Heart left ventricle (tissue), 16 donors: Measurements from ENCODE around the gene SERTAD2. TPM values are rescaled to one million over a fixed set of nuclear protein-coding genes. Genes with fewer than 3 reads are reported as not detected.

Experiments used
- ATAC-seq, 4 donors: fragments of 200-7000 bp; cut with Tn5 transposase; one replicate each; pipeline ENCODE4 v1.9.1; 2020 to 2022; ENCODE audit warnings: moderate library complexity in 4 of 4, mild to moderate bottlenecking in 3 of 4, moderate number of reproducible peaks in 1 of 4
- DNase-seq, 5 donors: peaks; one replicate each; pipeline ENCODE4 v3.0.0-alpha.2; 2020
- H3K27ac ChIP-seq, 12 donors: fragments of 200-600 bp; sonication (generic) in 4 of 12; one replicate each; pipeline versions ENCODE4 v1.5.0 to v1.8.0; 2016 to 2022; ENCODE audit warnings: mild to moderate bottlenecking in 2 of 12
- H3K27me3 ChIP-seq, 9 donors: fragments of 200-600 bp; sonication (generic) in 2 of 9; one replicate each; pipeline versions ENCODE4 v1.5.1 to v1.8.0; 2016 to 2022; ENCODE audit warnings: mild to moderate bottlenecking in 3 of 9
- H3K36me3 ChIP-seq, 9 donors: fragments of 200-600 bp; sonication (generic) in 2 of 9; one replicate each; pipeline versions ENCODE4 v1.5.0 to v1.8.0; 2018 to 2022; ENCODE audit warnings: mild to moderate bottlenecking in 2 of 9
- H3K4me1 ChIP-seq, 12 donors: fragments of 200-600 bp; sonication (generic) in 4 of 12; one replicate each; pipeline versions ENCODE4 v1.5.0 to v1.8.0; 2016 to 2022; ENCODE audit warnings: mild to moderate bottlenecking in 3 of 12
- H3K4me3 ChIP-seq, 12 donors: fragments of 200-600 bp; sonication (generic) in 4 of 12; one replicate each; pipeline versions ENCODE4 v1.5.0 to v1.8.0; 2017 to 2022; ENCODE audit warnings: mild to moderate bottlenecking in 9 of 12, moderate library complexity in 4 of 12
- H3K9me3 ChIP-seq, 12 donors: fragments of 200-600 bp; sonication (generic) in 4 of 12; one replicate each; pipeline versions ENCODE4 v1.5.0 to v1.8.0; 2016 to 2022; ENCODE audit warnings: mild to moderate bottlenecking in 1 of 12
- POLR2A ChIP-seq, 2 donors: fragments of 450-650 bp; IDR thresholded peaks; one replicate each; pipeline ENCODE4 v1.6.1; 2017; ENCODE audit warnings: antibody characterized with exemption in 2 of 2, mild to moderate bottlenecking in 2 of 2, moderate library complexity in 2 of 2
- WGBS, 4 donors: extraction: QIAGEN DNeasy Blood & Tissue Kit in 2 of 4; methylation state at CpG; one replicate each; pipeline versions ENCODE4 v1.1.5 to v1.1.7; 2013 to 2018; 5-methylcytosine and 5-hydroxymethylcytosine counted together
- intact Hi-C, 10 donors: fragments of 100-400 bp; cut with DNase I; formaldehyde crosslinking; loops; one replicate each; pipeline versions ENCODE4 v1.11.1 to v1.14.2; 2022
- polyA plus RNA-seq, 2 donors: library from polyadenylated mRNA; stranded (reverse); fragments of 200-250 nt; gene quantifications; one replicate each; pipeline ENCODE4 v1.2.3, GENCODE V29; 2013
- total RNA-seq, 9 donors: library from RNA; depleted of rRNA in 2 of 9; stranded (reverse); fragments of >200 nt in 2 of 9; fragmentation: NEBNext Ultra II Directional in 3 of 9; extraction: Animal tissue kit (Norgen Biotek cat#: 25700) in 3 of 9; gene quantifications; one replicate each; pipeline versions ENCODE4 v1.1.0 to v1.2.4, GENCODE V29; 2016 to 2023
- TF ChIP-seq, protein P1 (sequence below), 12 donors: fragments of 200-600 bp; sonication (generic) in 4 of 12; IDR thresholded peaks; one replicate each; pipeline versions ENCODE4 v1.5.0 to v1.8.0; 2018 to 2022; ENCODE audit warnings: antibody characterized with exemption in 12 of 12, mild to moderate bottlenecking in 5 of 12
- donor health status: ischemic (EF 13 %, LVEDD 7.1; RV severe dilation, severe dysfunction).
- donor health status: healthy with polysubstance abuse.
- donor health status: DM: no; HTN: yes; CAD: no.
- donor health status: DM: no; HTN: no; CAD: no.
- donor health status: ischemic (EF 25% LVEDD 6.9; RV normal size, moderate dysfunction).
- donor health status: ischemic (EF 25% LVEDD 5.7; RV mildly dilated, moderate dysfunction).
- donor health status: healthy.
- donor health status: DM: yes; HTN: yes; CAD: no.
- donor health status: ischemic (EF 35%, LVEDD 5.7; RV mildly dilated, moderate dysfunction).
- donor health status: nonischemic (EF 11% LVEDD 7.7; RV severe dilation, severe dysfunction).
- donor health status: DM: yes; HTN: yes; CAD: no.
- donor health status: PGD.
- donor health status: ischemic (EF 29% LVEDD 5.4; RV normal size, mild dysfunction).
- donor health status: nonischemic (EF 23%, LVEDD 6.1; RV moderate dilation, normal function).

Gene SERTAD2
- total and polyA plus RNA-seq, 11 donors: 5.1 to 21.6 (median 15.5) TPM

DNA sequence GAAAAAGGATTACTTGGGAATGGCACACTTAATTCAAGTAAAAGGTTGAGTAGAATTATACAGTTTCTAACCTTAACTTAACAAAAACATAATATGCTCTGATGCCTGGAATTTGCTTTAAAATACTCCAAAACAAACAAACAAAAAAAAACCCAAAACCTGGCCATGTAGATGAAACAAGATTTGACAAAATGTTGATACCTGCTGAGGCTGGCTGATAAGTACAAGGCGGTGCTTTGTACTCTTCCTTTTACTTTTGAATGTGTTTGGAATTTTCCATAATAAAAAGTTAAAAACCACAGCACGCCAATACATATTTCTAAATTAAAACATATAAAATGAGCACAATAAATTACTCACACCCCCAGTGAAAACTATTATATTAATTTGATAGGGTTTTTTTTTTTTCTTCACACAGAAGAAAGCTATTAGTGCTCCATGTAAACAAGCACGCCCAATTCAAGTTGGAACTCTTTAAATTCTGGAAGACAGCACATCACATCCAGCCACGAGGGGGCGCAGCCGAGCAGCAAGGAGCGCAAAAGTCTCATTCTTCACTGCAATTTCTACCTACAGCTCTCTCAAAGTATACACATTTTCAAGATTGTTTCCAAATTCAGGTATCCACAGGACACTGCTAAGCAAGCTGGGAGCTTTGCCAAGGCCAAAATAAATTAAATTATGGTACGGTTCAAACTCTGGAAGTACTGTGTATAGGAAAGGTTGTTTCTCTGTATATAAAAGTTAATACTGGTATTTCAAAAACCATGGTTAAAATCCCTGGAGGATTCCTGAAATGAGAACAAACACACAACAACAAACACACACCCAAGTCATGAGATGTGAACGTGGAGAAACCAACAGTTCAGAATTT is 7.5 kb downstream of the SERTAD2 start:
- Histone ChIP-seq H3K9me3 (no peaks in the 10 kb centered on the region), H3K27me3 (no peaks in the 10 kb centered on the region), H3K4me3 (peak overlapping the region in 6 of 12 donors; percentile 3 to 61 (median 58)), H3K36me3 (peaks cover 0 to 3% (median 0%) of the 10 kb centered on the region in 9 donors), H3K27ac (peak overlapping the region in 8 of 12 donors; percentile 63 to 96 (median 92)), H3K4me1 (peaks cover 7 to 82% (median 64%) of the 10 kb centered on the region in 12 donors)
- WGBS, 4 donors: 11 to 14% (median 12%) methylated on average over 9 of the region's 9 CpGs
- TF ChIP-seq, protein P1, sequence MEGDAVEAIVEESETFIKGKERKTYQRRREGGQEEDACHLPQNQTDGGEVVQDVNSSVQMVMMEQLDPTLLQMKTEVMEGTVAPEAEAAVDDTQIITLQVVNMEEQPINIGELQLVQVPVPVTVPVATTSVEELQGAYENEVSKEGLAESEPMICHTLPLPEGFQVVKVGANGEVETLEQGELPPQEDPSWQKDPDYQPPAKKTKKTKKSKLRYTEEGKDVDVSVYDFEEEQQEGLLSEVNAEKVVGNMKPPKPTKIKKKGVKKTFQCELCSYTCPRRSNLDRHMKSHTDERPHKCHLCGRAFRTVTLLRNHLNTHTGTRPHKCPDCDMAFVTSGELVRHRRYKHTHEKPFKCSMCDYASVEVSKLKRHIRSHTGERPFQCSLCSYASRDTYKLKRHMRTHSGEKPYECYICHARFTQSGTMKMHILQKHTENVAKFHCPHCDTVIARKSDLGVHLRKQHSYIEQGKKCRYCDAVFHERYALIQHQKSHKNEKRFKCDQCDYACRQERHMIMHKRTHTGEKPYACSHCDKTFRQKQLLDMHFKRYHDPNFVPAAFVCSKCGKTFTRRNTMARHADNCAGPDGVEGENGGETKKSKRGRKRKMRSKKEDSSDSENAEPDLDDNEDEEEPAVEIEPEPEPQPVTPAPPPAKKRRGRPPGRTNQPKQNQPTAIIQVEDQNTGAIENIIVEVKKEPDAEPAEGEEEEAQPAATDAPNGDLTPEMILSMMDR (IDR thresholded peaks at IDR 0.05): peak; percentile 90 to 98 (median 96)
- TF ChIP-seq POLR2A (IDR thresholded peaks at IDR 0.05): no peak
- intact Hi-C loops: loop anchor here (1.0 to 10.0 kb wide), 12 partner anchors 39 to 221 kb away; partner anchors contain the start of gene AFTPH (in 3 of the 10)
- ATAC-seq: peak in 1 of 4 donors; percentile 14
- DNase-seq: peak; percentile 80 to 91 (median 86)

DNA sequence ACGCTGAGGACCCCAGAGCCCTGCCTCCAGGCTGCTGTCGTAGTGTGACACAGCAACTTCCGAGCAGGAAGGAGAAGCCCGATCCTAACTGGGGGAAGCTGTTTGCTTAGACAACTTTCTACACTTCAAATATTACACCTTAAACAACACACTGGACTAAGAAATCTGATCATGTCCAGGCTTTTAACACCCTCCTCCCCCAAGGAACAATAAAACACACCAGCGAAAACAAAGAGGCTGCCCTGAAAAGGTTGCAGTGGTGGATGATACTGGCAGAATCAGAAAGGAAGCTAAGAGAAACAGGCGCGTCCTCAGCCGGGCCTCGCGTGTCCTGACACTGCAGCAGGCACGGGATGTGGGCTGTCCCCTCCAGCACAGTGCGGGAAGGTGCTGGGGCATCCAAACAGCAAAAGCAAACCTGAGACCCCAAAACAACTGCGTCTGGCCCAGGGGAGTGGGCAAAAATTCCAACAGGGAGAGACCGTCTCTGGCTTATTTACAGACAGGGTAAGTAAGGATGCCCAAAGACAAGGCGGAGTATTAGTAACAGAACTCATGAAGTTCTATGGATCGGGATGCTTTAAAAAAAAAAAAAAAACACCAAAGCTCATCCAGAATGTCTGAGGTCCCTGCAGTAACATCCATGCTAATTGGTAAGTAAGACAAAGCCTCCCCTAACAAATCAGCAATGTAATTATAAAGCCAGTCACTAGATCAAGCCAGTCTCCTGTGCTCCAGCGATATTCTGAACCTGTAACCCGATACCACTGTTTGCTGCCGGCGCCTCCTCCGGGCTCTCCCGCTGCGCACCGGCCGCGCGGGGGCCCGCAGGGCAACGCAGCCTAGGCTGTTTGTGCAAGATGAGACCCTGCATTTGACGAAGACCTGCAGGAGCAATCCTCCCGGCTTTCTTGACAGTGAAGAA is 9.0 kb downstream of the SERTAD2 start:
- 1% methylated on average over 31 of the region's 31 CpGs for WGBS, 4 donors
- no peaks in the 10 kb centered on the region for H3K9me3 ChIP-seq
- no peaks in the 10 kb centered on the region for H3K27me3 ChIP-seq
- DNase-seq: peak; percentile 83 to 89 (median 86)
- peak; percentile 6 to 90 for TF ChIP-seq POLR2A (IDR thresholded peaks at IDR 0.05)
- TF ChIP-seq, protein P1 (IDR thresholded peaks at IDR 0.05): peak in 4 of 12 donors; percentile 14 to 31 (median 26)
- intact Hi-C loops: loop anchor here (2.0 to 10.0 kb wide), 11 partner anchors 37 to 223 kb away; partner anchors contain the start of gene AFTPH (in 3 of the 10)
- peaks cover 0 to 3% (median 0%) of the 10 kb centered on the region in 9 donors for H3K36me3 ChIP-seq
- peak overlapping the region; percentile 11 to 62 (median 55) for H3K4me3 ChIP-seq
- peak; percentile 91 to 94 (median 92) for ATAC-seq
- H3K4me1 ChIP-seq: peaks cover 10 to 82% (median 60%) of the 10 kb centered on the region in 12 donors
- peak overlapping the region; percentile 63 to 96 (median 92) for H3K27ac ChIP-seq

DNA sequence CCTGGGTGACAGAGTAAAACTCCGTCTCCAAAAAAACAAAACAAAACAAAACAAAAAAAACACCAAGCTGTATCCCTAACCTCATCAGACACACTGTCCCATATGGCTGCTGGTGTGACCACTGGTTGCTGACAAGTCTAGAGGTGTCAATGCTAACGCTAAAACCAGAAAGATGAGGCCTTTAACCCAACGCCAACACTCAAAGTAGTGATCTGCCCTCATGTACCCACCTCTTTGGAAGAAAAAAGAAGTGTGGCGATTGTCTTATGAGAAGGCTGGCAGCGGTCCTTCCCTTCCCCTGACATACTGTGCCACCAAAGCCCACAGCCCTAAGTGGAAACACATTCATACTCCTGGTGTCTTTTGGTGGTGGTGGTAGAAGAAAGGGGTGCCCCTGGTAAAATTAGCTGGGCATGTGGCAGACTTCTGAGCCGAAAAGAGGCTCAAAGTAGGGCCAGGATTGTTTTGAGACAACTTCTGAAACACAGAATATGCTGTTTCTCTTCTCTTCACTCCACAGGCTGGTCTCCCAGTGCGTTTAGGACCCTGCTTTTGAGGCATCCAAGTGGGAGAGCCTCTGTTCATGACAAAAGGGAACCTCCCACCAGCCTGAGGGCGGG is 9.8 kb downstream of the SERTAD2 start:
- intact Hi-C loops: loop anchor here (2.0 to 10.0 kb wide), 8 partner anchors 37 to 221 kb away; partner anchors contain the start of gene AFTPH (in 2 of the 10)
- no peak for TF ChIP-seq POLR2A (IDR thresholded peaks at IDR 0.05)
- TF ChIP-seq, protein P1 (IDR thresholded peaks at IDR 0.05): no peak
- peak overlapping the region in 10 of 12 donors; percentile 36 to 62 (median 58) for H3K4me3 ChIP-seq
- peaks cover 10 to 77% (median 60%) of the 10 kb centered on the region in 12 donors for H3K4me1 ChIP-seq
- ATAC-seq (peak in 1 of 4 donors; percentile 1), DNase-seq (no peak)
- no peaks in the 10 kb centered on the region for H3K27me3 ChIP-seq
- WGBS, 4 donors: 49 to 52% (median 49%) methylated on average over 8 of the region's 8 CpGs
- no peaks in the 10 kb centered on the region for H3K9me3 ChIP-seq
- peak overlapping the region; percentile 63 to 96 (median 92) for H3K27ac ChIP-seq
- peaks cover 0 to 3% (median 0%) of the 10 kb centered on the region in 9 donors for H3K36me3 ChIP-seq
